H9 (cell line): ENCODE results near the gene TBC1D17. TPM values are rescaled to one million over a fixed set of nuclear protein-coding genes. Genes with fewer than 3 reads are reported as not detected.

Source experiments
- DNase-seq: peaks from one replicate; pipeline ENCODE4 v3.0.0-alpha.2; 2017
- H2AFZ ChIP-seq: one replicate; pipeline ENCODE4 v1.6.1; 2013; ENCODE audit warnings: mild to moderate bottlenecking, low read length, control low read depth, moderate library complexity
- H2AK5ac ChIP-seq: 2 replicates; pipeline ENCODE4 v1.6.1; 2013; ENCODE audit warnings: low read length, control low read depth, mixed read lengths; ENCODE audit not compliant: insufficient read length
- H2BK120ac ChIP-seq: one replicate; pipeline ENCODE4 v1.6.1; 2013; ENCODE audit warnings: low read depth, mild to moderate bottlenecking, low read length, control low read depth, inconsistent platforms; ENCODE audit not compliant: poor library complexity, severe bottlenecking
- H2BK12ac ChIP-seq: 2 replicates; pipeline ENCODE4 v1.6.1; 2013; ENCODE audit warnings: low read length, control low read depth, mixed read lengths, low read depth; ENCODE audit not compliant: insufficient read length
- H2BK15ac ChIP-seq: 2 replicates; pipeline ENCODE4 v1.6.1; 2013; ENCODE audit warnings: low read depth, low read length, control low read depth
- H2BK20ac ChIP-seq: one replicate; pipeline ENCODE4 v1.6.1; 2013; ENCODE audit warnings: low read depth, mild to moderate bottlenecking, low read length, control low read depth, inconsistent platforms; ENCODE audit not compliant: poor library complexity, severe bottlenecking
- H2BK5ac ChIP-seq: 2 replicates; pipeline ENCODE4 v1.6.1; 2013; ENCODE audit warnings: low read length, control low read depth, mixed read lengths; ENCODE audit not compliant: insufficient read length
- H3K14ac ChIP-seq: 2 replicates; pipeline ENCODE4 v1.6.1; 2013; ENCODE audit warnings: low read length, control low read depth; ENCODE audit not compliant: insufficient read depth
- H3K18ac ChIP-seq: 2 replicates; pipeline ENCODE4 v1.6.1; 2013; ENCODE audit warnings: low read depth, mild to moderate bottlenecking, mixed read lengths, low read length, control low read depth; ENCODE audit not compliant: insufficient read length
- H3K23ac ChIP-seq: 2 replicates; pipeline ENCODE4 v1.6.1; 2013; ENCODE audit warnings: low read length, control low read depth, mixed read lengths, low read depth; ENCODE audit not compliant: insufficient read length
- H3K23me2 ChIP-seq: 2 replicates; pipeline ENCODE4 v1.6.1; 2013; ENCODE audit warnings: low read depth, mild to moderate bottlenecking, mixed read lengths, low read length, control low read depth; ENCODE audit not compliant: insufficient read length, poor library complexity, severe bottlenecking
- H3K27ac ChIP-seq: 2 replicates; pipeline ENCODE4 v1.5.1; 2013; ENCODE audit warnings: low read length, control low read depth, mixed read lengths, low read depth; ENCODE audit not compliant: insufficient read length
- H3K27me3 ChIP-seq: 2 replicates; pipeline ENCODE4 v1.6.1; 2013; ENCODE audit warnings: low read length, control low read depth, inconsistent platforms; ENCODE audit not compliant: insufficient read depth
- H3K4ac ChIP-seq: 2 replicates; pipeline ENCODE4 v1.6.1; 2013; ENCODE audit warnings: low read depth, mild to moderate bottlenecking, control low read depth, inconsistent platforms, low read length, moderate library complexity
- H3K4me1 ChIP-seq: 2 replicates; pipeline ENCODE4 v1.6.1; 2013; ENCODE audit warnings: low read length, control low read depth, inconsistent platforms; ENCODE audit not compliant: insufficient read depth
- H3K4me2 ChIP-seq: 2 replicates; pipeline ENCODE4 v1.6.1; 2013; ENCODE audit warnings: low read length, control low read depth, mixed read lengths; ENCODE audit not compliant: insufficient read length, insufficient read depth
- H3K56ac ChIP-seq: 2 replicates; pipeline ENCODE4 v1.6.1; 2013; ENCODE audit warnings: low read depth, mild to moderate bottlenecking, mixed read lengths, low read length, control low read depth; ENCODE audit not compliant: insufficient read length
- H3K79me1 ChIP-seq: 2 replicates; pipeline ENCODE4 v1.6.1; 2013; ENCODE audit warnings: low read depth, mild to moderate bottlenecking, moderate library complexity, low read length, control low read depth, inconsistent platforms; ENCODE audit not compliant: insufficient read depth, poor library complexity, severe bottlenecking
- H3K79me2 ChIP-seq: 2 replicates; pipeline ENCODE4 v1.6.1; 2013; ENCODE audit warnings: low read length, control low read depth, inconsistent platforms; ENCODE audit not compliant: insufficient read depth
- H3K9ac ChIP-seq: 2 replicates; pipeline ENCODE4 v1.6.1; 2013; ENCODE audit warnings: low read length, control low read depth, mixed read lengths; ENCODE audit not compliant: insufficient read length; ENCODE audit errors: extremely low read depth
- H3K9me3 ChIP-seq: one replicate; pipeline ENCODE4 v1.6.1; 2013; ENCODE audit warnings: low read depth, low read length, inconsistent platforms; ENCODE audit not compliant: control insufficient read depth
- H3T11ph ChIP-seq: one replicate; pipeline ENCODE4 v1.6.1; 2013; ENCODE audit warnings: mild to moderate bottlenecking, low read length, control low read depth, inconsistent platforms
- H4K20me1 ChIP-seq: one replicate; pipeline ENCODE4 v1.6.1; 2013; ENCODE audit not compliant: control insufficient read depth, insufficient read length, insufficient read depth
- H4K5ac ChIP-seq: 2 replicates; pipeline ENCODE4 v1.6.1; 2013; ENCODE audit warnings: low read depth, mild to moderate bottlenecking, mixed read lengths, low read length, control low read depth; ENCODE audit not compliant: insufficient read length
- H4K8ac ChIP-seq: replicated peaks from 2 replicates; pipeline ENCODE4 v1.6.1; 2013; ENCODE audit warnings: low read length, control low read depth, mixed read lengths, low read depth; ENCODE audit not compliant: insufficient read length
- H4K91ac ChIP-seq: 2 replicates; pipeline ENCODE4 v1.6.1; 2013; ENCODE audit warnings: low read depth, mild to moderate bottlenecking, moderate library complexity, mixed read lengths, low read length, control low read depth; ENCODE audit not compliant: insufficient read length
- H3K27ac Mint-ChIP-seq, 3 experiments: 2 replicates in 2 of 3; 3 replicates in 1 of 3; pipeline ENCODE4 v1.8.0; 2020 to 2021; ENCODE audit warnings: mixed read lengths in 3 of 3, mild to moderate bottlenecking in 1 of 3, moderate library complexity in 1 of 3
- H3K27me3 Mint-ChIP-seq: 2 replicates; pipeline ENCODE4 v1.8.0; 2021; ENCODE audit warnings: low read depth, mild to moderate bottlenecking, moderate library complexity, mixed read lengths
- H3K36me3 Mint-ChIP-seq, 3 experiments: 2 replicates in 2 of 3; 3 replicates in 1 of 3; pipeline ENCODE4 v1.8.0; 2020 to 2021; ENCODE audit warnings: low read depth in 3 of 3, mixed read lengths in 3 of 3; ENCODE audit not compliant: insufficient read depth in 1 of 3
- H3K4me1 Mint-ChIP-seq, 2 experiments: 2 replicates each; pipeline ENCODE4 v1.8.0; 2020; ENCODE audit warnings: mixed read lengths in 2 of 2
- H3K4me3 Mint-ChIP-seq, 2 experiments: 2 replicates in 1 of 2; 3 replicates in 1 of 2; pipeline ENCODE4 v1.8.0; 2020 to 2021; ENCODE audit warnings: mild to moderate bottlenecking in 2 of 2, mixed read lengths in 2 of 2, moderate library complexity in 1 of 2
- H3K9me3 Mint-ChIP-seq, 2 experiments: 2 replicates in 1 of 2; 3 replicates in 1 of 2; pipeline ENCODE4 v1.8.0; 2020; ENCODE audit warnings: mild to moderate bottlenecking in 2 of 2, mixed read lengths in 2 of 2, moderate library complexity in 1 of 2
- CTCF ChIP-seq: fragments of 200-600 bp; sonication (generic); conservative IDR thresholded peaks from 3 replicates; pipeline ENCODE4 v1.8.0; 2021; ENCODE audit warnings: antibody characterized with exemption, mild to moderate bottlenecking
- WGBS: extraction: QIAGEN DNeasy Blood & Tissue Kit; methylation state at CpG from one replicate; pipeline ENCODE4 v1.1.7; 2013; ENCODE audit warnings: missing lambda C conversion rate, low lambda C conversion rate, mixed read lengths; ENCODE audit not compliant: insufficient read length; ENCODE audit errors: extremely low coverage; 5-methylcytosine and 5-hydroxymethylcytosine counted together
- total RNA-seq: library from RNA; stranded (reverse); gene quantifications from 2 replicates; pipeline ENCODE4 v1.2.1, GENCODE V29; 2021

Gene TBC1D17
- total RNA-seq, 1 experiment from 2014 or later: 33.6 TPM

DNA sequence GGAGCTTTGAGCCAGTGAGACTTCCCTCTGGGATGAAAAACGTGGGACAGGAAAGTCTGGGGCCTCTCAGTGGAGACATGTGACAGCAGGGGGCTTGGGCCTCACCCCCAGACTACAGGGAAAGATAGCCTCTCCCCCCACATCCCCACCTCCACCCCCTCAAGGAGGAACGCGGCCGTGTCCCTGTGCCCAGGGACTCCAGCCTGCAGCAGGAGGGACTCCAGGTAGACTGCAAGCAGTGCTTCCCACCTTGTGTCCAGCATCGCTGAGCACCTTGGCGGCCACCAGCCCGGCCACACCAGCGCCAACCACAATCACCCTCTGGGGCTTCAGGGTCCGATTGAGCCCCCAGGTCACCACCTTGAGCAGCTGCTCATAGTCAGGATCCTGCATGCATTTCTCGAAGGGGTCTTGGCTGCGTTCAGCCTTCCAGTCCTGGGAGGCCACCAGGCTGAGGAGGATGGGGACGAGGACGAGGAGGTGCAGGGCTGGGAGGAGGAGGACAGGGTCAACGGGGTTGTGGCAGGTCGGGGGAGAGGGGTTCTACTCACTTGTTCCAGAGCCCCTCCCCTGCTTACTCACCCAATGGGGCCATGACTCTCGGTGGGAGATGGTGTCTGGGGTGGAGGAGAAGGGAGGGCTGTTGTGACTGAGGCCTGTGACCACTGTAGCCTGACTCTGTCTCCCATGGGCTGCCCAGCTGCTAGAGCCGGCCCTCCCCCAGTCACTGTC is 18.2 kb downstream of the TBC1D17 start:
- Histone ChIP-seq H3K9me3 (no peaks in the 10 kb centered on the region), H4K8ac (no peak overlapping the region), H3K27me3 (no peaks in the 10 kb centered on the region), H3K4me1 (no peaks in the 10 kb centered on the region), H3K14ac (no peak overlapping the region; the same call in 1 of the 2 replicates), H2AK5ac (no peak overlapping the region), H3T11ph (no peak overlapping the region), H2BK20ac (no peak overlapping the region), H3K79me1 (no peaks in the 10 kb centered on the region), H3K18ac (no peak overlapping the region), H2BK120ac (no peak overlapping the region), H3K79me2 (no peaks in the 10 kb centered on the region), H4K5ac (no peak overlapping the region), H4K91ac (no peak overlapping the region), H3K9ac (no peak overlapping the region), H3K23me2 (no peaks in the 10 kb centered on the region), H3K4me2 (no peak overlapping the region), H2BK5ac (no peak overlapping the region), H2AFZ (no peak overlapping the region), H3K56ac (no peak overlapping the region), H3K4ac (no peak overlapping the region), H3K23ac (no peak overlapping the region), H2BK12ac (no peak overlapping the region), H3K27ac (no peak overlapping the region), H4K20me1 (peaks cover 5% of the 10 kb centered on the region), H2BK15ac (no peak overlapping the region)
- no peak for DNase-seq
- peaks cover 11 to 31% of the 10 kb centered on the region in 2 experiments for H3K4me1 Mint-ChIP-seq
- peaks cover 53% of the 10 kb centered on the region for H3K27me3 Mint-ChIP-seq
- no peaks in the 10 kb centered on the region; a peak in 1 of 7 replicates for H3K36me3 Mint-ChIP-seq
- no peak overlapping the region for H3K27ac Mint-ChIP-seq
- H3K4me3 Mint-ChIP-seq: no peak overlapping the region
- no CpG with 5 or more reads among the region's 17 CpGs for WGBS
- TF ChIP-seq CTCF: no peak
- H3K9me3 Mint-ChIP-seq: no peaks in the 10 kb centered on the region
